Neural cell (in vitro differentiated cells): Measurements from ENCODE around the gene LMAN2. TPM values are rescaled to one million over a fixed set of nuclear protein-coding genes. Genes with fewer than 3 reads are reported as not detected.
A peak's percentile ranks its signal among the peaks of the same experiment; 100 is the strongest.

ENCODE experiments used
- H2AFZ ChIP-seq: fragments of 200-600, 300-800 bp; sonication (generic), shearing (Covaris generic); 2 replicates; pipeline ENCODE4 v1.6.0; 2014; ENCODE audit warnings: low read depth, mild to moderate bottlenecking, antibody characterized with exemption, low read length, moderate library complexity
- H3F3A ChIP-seq: fragments of 200-600 bp; shearing (Covaris generic); 2 replicates; pipeline ENCODE4 v1.6.1; 2016; ENCODE audit warnings: mild to moderate bottlenecking, moderate library complexity, mixed read lengths, antibody characterized with exemption, low read length; ENCODE audit not compliant: insufficient read depth, poor library complexity, severe bottlenecking
- H3K27ac ChIP-seq: fragments of 200-600, 300-800 bp; sonication (generic), shearing (Covaris generic); 2 replicates; pipeline ENCODE4 v1.5.1; 2014; ENCODE audit warnings: mild to moderate bottlenecking, low read length, moderate library complexity
- H3K27me3 ChIP-seq: fragments of 300-800, 200-600 bp; sonication (generic), shearing (Covaris generic); 2 replicates; pipeline ENCODE4 v1.6.0; 2014; ENCODE audit warnings: mild to moderate bottlenecking, low read depth, low read length, moderate library complexity; ENCODE audit not compliant: insufficient read depth
- H3K36me3 ChIP-seq: fragments of 300-800, 200-600 bp; sonication (generic), shearing (Covaris generic); 2 replicates; pipeline ENCODE4 v1.5.1; 2014; ENCODE audit warnings: mild to moderate bottlenecking, antibody characterized with exemption, low read length, moderate library complexity; ENCODE audit not compliant: insufficient read depth
- H3K4me2 ChIP-seq: fragments of 300-800, 200-600 bp; sonication (generic), shearing (Covaris generic); 2 replicates; pipeline ENCODE4 v1.6.0; 2014; ENCODE audit warnings: mild to moderate bottlenecking, low read length
- H3K4me3 ChIP-seq: fragments of 300-800, 200-600 bp; sonication (generic), shearing (Covaris generic); 2 replicates; pipeline ENCODE4 v1.5.1; 2014; ENCODE audit warnings: mild to moderate bottlenecking, low read length, moderate library complexity
- H3K79me2 ChIP-seq: fragments of 200-600 bp; shearing (Covaris generic); replicated peaks from 2 replicates; pipeline ENCODE4 v1.6.0; 2014; ENCODE audit warnings: mild to moderate bottlenecking, low read length, moderate library complexity; ENCODE audit not compliant: insufficient read depth
- H3K9ac ChIP-seq: fragments of 300-800, 200-600 bp; sonication (generic), shearing (Covaris generic); 2 replicates; pipeline ENCODE4 v1.6.1; 2016; ENCODE audit warnings: mild to moderate bottlenecking, low read length, mixed read lengths
- H3K9me2 ChIP-seq: fragments of 200-600 bp; shearing (Covaris generic); 2 replicates; pipeline ENCODE4 v1.6.1; 2016; ENCODE audit warnings: mild to moderate bottlenecking, low read length, mixed read lengths; ENCODE audit not compliant: insufficient read depth
- H3K9me3 ChIP-seq: fragments of 200-600, 300-800 bp; sonication (generic), shearing (Covaris generic); 2 replicates; pipeline ENCODE4 v1.6.1; 2016; ENCODE audit warnings: mild to moderate bottlenecking, mixed run types, low read length, moderate library complexity, mixed read lengths
- H4K20me1 ChIP-seq: fragments of 200-600 bp; shearing (Covaris generic); 2 replicates; pipeline ENCODE4 v1.6.1; 2016; ENCODE audit warnings: mild to moderate bottlenecking, mixed run types; ENCODE audit not compliant: insufficient read depth
- EP300 ChIP-seq: fragments of 450-650 bp; conservative IDR thresholded peaks from 2 replicates; pipeline ENCODE4 v1.6.1; 2014; ENCODE audit warnings: antibody characterized with exemption, mild to moderate bottlenecking, moderate library complexity; ENCODE audit not compliant: poor library complexity, severe bottlenecking
- EZH2 ChIP-seq: fragments of 200-600, 300-800 bp; shearing (Covaris generic), sonication (generic); IDR thresholded peaks from 2 replicates; pipeline ENCODE4 v1.6.1; 2014; ENCODE audit warnings: antibody characterized with exemption, low read length, borderline replicate concordance, mild to moderate bottlenecking; ENCODE audit not compliant: insufficient read depth, poor library complexity, severe bottlenecking
- MXI1 ChIP-seq: fragments of 450-650 bp; conservative IDR thresholded peaks from 2 replicates; pipeline ENCODE4 v1.6.1; 2014; ENCODE audit warnings: antibody characterized with exemption, mild to moderate bottlenecking; ENCODE audit not compliant: poor library complexity, severe bottlenecking
- POLR2AphosphoS5 ChIP-seq: IDR thresholded peaks from 2 replicates; pipeline ENCODE4 v1.6.1; 2012
- RAD21 ChIP-seq: fragments of 450-650 bp; conservative IDR thresholded peaks from 2 replicates; pipeline ENCODE4 v1.6.1; 2014; ENCODE audit warnings: antibody characterized with exemption, mild to moderate bottlenecking, moderate library complexity
- SMC3 ChIP-seq: fragments of 450-650 bp; conservative IDR thresholded peaks from 2 replicates; pipeline ENCODE4 v1.6.1; 2014; ENCODE audit warnings: antibody characterized with exemption, mild to moderate bottlenecking, moderate library complexity; ENCODE audit not compliant: poor library complexity
- TAF1 ChIP-seq: IDR thresholded peaks from 2 replicates; pipeline ENCODE4 v1.6.1; 2012; ENCODE audit warnings: low read depth
- polyA minus RNA-seq: library from RNA; depleted of rRNA, polyadenylated mRNA; stranded (reverse); fragments of >200 nt; gene quantifications from 2 replicates; pipeline ENCODE4 v1.2.3, GENCODE V29; 2014
- polyA plus RNA-seq: library from polyadenylated mRNA; depleted of rRNA; stranded (reverse); fragments of >200 nt; gene quantifications from 2 replicates; pipeline ENCODE4 v1.2.3, GENCODE V29; 2014
- TF ChIP-seq, protein P1 (sequence below): IDR thresholded peaks from 2 replicates; pipeline ENCODE4 v1.6.1; 2012; ENCODE audit warnings: borderline replicate concordance
- TF ChIP-seq, protein P2 (sequence below): fragments of 450-650 bp; IDR thresholded peaks from 2 replicates; pipeline ENCODE4 v1.5.1; 2014; ENCODE audit warnings: antibody characterized with exemption, mild to moderate bottlenecking, moderate library complexity; ENCODE audit not compliant: poor library complexity, severe bottlenecking

LMAN2 gene, protein sequence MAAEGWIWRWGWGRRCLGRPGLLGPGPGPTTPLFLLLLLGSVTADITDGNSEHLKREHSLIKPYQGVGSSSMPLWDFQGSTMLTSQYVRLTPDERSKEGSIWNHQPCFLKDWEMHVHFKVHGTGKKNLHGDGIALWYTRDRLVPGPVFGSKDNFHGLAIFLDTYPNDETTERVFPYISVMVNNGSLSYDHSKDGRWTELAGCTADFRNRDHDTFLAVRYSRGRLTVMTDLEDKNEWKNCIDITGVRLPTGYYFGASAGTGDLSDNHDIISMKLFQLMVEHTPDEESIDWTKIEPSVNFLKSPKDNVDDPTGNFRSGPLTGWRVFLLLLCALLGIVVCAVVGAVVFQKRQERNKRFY
- polyA plus RNA-seq, result 155 and 156 TPM in 2 replicates
- polyA minus RNA-seq, result 108 and 132 TPM in 2 replicates

DNA sequence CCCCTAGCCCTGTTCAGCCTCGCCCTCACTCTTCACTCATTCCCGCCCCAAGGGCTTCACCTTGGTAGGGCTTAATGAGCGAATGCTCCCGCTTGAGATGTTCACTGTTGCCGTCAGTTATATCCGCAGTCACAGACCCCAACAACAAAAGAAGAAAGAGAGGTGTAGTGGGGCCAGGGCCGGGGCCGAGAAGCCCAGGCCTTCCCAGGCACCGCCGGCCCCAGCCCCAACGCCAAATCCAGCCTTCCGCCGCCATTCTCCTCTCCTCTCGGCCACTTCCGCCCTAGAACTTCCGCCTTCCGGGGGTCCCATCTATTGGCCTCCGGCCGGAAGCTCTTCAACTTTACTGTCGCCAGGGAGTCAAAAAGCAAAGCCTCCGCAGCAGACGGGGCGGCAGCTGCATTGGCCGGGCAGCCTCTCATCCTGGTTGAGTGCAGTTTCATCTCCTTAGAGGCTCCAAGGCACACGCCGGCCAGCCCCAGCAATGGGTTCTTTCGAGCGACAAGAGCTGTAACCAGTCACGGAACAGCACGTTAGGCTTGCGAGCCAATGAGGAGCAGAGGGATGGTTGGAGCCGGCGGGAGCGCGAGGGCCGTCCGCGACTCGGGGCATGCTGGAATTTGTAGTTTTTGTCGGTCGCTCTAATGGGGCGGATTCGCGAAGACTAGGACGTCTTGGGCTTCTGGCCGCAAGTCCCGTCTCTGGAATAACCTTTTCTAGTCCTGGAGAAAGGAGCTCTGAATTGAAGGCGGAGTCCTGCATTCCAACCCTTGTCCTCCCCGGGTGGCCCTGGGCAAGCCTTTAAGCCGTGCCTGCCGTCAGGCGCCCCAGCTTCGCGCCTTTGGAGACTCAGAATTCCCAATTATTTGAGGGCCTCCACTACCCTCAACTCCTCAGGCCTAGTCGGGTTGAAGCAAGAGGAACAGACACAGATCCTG, at the start of gene LMAN2:
Gene LMAN2, minus strand, starts transcription at position 277 of the 938 bp plus-strand sequence. Its CDS starts 21 bp downstream, at position 256.
- Histone ChIP-seq H3K9me2 (no peaks in the 10 kb centered on the region), H3K36me3 (no peaks in the 10 kb centered on the region), H4K20me1 (no peaks in the 10 kb centered on the region), H3K9ac (peak within 1 kb of the TSS; percentile 88), H3K4me3 (peak within 1 kb of the TSS; percentile 84), H3F3A (no peaks in the 10 kb centered on the region), H3K27ac (peak within 1 kb of the TSS; percentile 91), H3K9me3 (no peaks in the 10 kb centered on the region), H3K27me3 (no peaks in the 10 kb centered on the region), H3K4me2 (peak within 1 kb of the TSS; percentile 74), H3K79me2 (peaks cover 33% of the 10 kb centered on the region), H2AFZ (peak within 1 kb of the TSS; percentile 86)
- TF ChIP-seq EP300, result peak; percentile 46
- TF ChIP-seq, protein P1, sequence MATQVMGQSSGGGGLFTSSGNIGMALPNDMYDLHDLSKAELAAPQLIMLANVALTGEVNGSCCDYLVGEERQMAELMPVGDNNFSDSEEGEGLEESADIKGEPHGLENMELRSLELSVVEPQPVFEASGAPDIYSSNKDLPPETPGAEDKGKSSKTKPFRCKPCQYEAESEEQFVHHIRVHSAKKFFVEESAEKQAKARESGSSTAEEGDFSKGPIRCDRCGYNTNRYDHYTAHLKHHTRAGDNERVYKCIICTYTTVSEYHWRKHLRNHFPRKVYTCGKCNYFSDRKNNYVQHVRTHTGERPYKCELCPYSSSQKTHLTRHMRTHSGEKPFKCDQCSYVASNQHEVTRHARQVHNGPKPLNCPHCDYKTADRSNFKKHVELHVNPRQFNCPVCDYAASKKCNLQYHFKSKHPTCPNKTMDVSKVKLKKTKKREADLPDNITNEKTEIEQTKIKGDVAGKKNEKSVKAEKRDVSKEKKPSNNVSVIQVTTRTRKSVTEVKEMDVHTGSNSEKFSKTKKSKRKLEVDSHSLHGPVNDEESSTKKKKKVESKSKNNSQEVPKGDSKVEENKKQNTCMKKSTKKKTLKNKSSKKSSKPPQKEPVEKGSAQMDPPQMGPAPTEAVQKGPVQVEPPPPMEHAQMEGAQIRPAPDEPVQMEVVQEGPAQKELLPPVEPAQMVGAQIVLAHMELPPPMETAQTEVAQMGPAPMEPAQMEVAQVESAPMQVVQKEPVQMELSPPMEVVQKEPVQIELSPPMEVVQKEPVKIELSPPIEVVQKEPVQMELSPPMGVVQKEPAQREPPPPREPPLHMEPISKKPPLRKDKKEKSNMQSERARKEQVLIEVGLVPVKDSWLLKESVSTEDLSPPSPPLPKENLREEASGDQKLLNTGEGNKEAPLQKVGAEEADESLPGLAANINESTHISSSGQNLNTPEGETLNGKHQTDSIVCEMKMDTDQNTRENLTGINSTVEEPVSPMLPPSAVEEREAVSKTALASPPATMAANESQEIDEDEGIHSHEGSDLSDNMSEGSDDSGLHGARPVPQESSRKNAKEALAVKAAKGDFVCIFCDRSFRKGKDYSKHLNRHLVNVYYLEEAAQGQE, result no peak
- peak; percentile 80 for TF ChIP-seq MXI1
- TF ChIP-seq EZH2, result no peak
- TF ChIP-seq, protein P2, sequence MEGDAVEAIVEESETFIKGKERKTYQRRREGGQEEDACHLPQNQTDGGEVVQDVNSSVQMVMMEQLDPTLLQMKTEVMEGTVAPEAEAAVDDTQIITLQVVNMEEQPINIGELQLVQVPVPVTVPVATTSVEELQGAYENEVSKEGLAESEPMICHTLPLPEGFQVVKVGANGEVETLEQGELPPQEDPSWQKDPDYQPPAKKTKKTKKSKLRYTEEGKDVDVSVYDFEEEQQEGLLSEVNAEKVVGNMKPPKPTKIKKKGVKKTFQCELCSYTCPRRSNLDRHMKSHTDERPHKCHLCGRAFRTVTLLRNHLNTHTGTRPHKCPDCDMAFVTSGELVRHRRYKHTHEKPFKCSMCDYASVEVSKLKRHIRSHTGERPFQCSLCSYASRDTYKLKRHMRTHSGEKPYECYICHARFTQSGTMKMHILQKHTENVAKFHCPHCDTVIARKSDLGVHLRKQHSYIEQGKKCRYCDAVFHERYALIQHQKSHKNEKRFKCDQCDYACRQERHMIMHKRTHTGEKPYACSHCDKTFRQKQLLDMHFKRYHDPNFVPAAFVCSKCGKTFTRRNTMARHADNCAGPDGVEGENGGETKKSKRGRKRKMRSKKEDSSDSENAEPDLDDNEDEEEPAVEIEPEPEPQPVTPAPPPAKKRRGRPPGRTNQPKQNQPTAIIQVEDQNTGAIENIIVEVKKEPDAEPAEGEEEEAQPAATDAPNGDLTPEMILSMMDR, result peak; percentile 32
- TF ChIP-seq POLR2AphosphoS5, result peak; percentile 90
- peak; percentile 41 for TF ChIP-seq SMC3
- peak; percentile 50 for TF ChIP-seq TAF1
- TF ChIP-seq RAD21, result peak; percentile 52
